Thyroid gland (tissue), 4 donors: Measurements from ENCODE around the gene FAM3B.

Source experiments
- CTCF ChIP-seq, 6 experiments: fragments of 200-600 bp in 3 of 6; fragments of 450-650 bp in 3 of 6; sonication (generic) in 3 of 6; IDR thresholded peaks; one replicate each; pipeline ENCODE4 v1.5.1; 2016 to 2019; ENCODE audit warnings: antibody characterized with exemption in 6 of 6, mild to moderate bottlenecking in 2 of 6, inconsistent platforms in 1 of 6, moderate library complexity in 1 of 6
- POLR2A ChIP-seq, 2 donors: fragments of 450-650 bp; IDR thresholded peaks; one replicate each; pipeline ENCODE4 v1.6.1; 2017; ENCODE audit warnings: antibody characterized with exemption in 2 of 2, mild to moderate bottlenecking in 2 of 2, moderate library complexity in 1 of 2

DNA sequence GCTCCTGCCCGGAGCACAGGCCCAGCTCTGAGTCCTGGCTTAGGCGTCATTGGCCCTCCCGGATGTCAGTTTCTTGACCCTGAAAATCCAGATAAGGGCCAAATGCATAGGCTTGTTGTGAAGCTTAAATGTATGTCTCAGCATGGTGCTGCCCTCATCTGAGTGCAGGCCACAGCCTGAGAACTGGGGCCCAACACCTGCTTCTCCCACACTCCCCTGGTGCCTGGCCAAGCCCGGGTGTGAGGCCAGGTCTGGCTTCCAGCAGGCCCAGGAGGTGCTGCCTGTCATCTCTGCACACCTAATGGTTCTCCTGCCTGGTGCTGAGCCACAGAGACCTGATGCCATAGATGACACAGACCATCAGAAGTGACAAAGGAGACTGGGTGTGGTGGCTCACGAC, 59.3 kb downstream of the FAM3B start:
- TF ChIP-seq CTCF (IDR thresholded peaks at IDR 0.05): no peak
- no peak for TF ChIP-seq POLR2A (IDR thresholded peaks at IDR 0.05)
